Islet precursor cell (in vitro differentiated cells): ENCODE measurements around the gene RRAS.
"Not testable (repeated sequence)": the region's sequence is repeated elsewhere in the genome, so short reads cannot be mapped to it uniquely, and the experiment has no call there.

Experiments used
- DNase-seq: peaks from one replicate; pipeline ENCODE4 v3.0.0-alpha.2; 2018

Gene RRAS

GRCh38 chr19:49626226-49626625 lies 13.7 kb downstream of the RRAS start:
- no peak for DNase-seq

GRCh38 chr19:49624967-49625910 lies 14.7 kb downstream of the RRAS start:
- no peak for DNase-seq

GRCh38 chr19:49617860-49618259 lies 22.1 kb downstream of the RRAS start:
- not testable (repeated sequence) for DNase-seq

GRCh38 chr19:49616945-49617344 lies 23.0 kb downstream of the RRAS start:
- no peak for DNase-seq

GRCh38 chr19:49616532-49616931 lies 23.4 kb downstream of the RRAS start:
- DNase-seq = no peak

- no peak for DNase-seq
Measured at GRCh38 chr19:49615861-49616260, 24.1 kb downstream of the RRAS start.

- DNase-seq = peak; percentile 68
Measured at GRCh38 chr19:49614096-49614833, 25.7 kb downstream of the RRAS start.

GRCh38 chr19:49613374-49613773 lies 26.6 kb downstream of the RRAS start:
- DNase-seq = no peak

- DNase-seq = no peak
Measured at GRCh38 chr19:49609499-49610092, 30.3 kb downstream of the RRAS start.

- no peak for DNase-seq
Measured at GRCh38 chr19:49605605-49606004, 34.3 kb downstream of the RRAS start.

- no peak for DNase-seq
Measured at GRCh38 chr19:49602806-49603205, 37.1 kb downstream of the RRAS start.

GRCh38 chr19:49601482-49602038 lies 38.4 kb downstream of the RRAS start:
- DNase-seq = no peak

- DNase-seq = no peak
Measured at GRCh38 chr19:49599378-49600295, 40.3 kb downstream of the RRAS start.

- DNase-seq = no peak
Measured at GRCh38 chr19:49597703-49597974, 42.3 kb downstream of the RRAS start.

- DNase-seq = no peak
Measured at GRCh38 chr19:49596954-49597702, 42.8 kb downstream of the RRAS start.

- DNase-seq = no peak
Measured at GRCh38 chr19:49596407-49596806, 43.5 kb downstream of the RRAS start.

GRCh38 chr19:49595819-49596404 lies 44.0 kb downstream of the RRAS start:
- no peak for DNase-seq

GRCh38 chr19:49594993-49595818 lies 44.7 kb downstream of the RRAS start:
- no peak for DNase-seq

- DNase-seq = no peak
Measured at GRCh38 chr19:49594157-49594992, 45.6 kb downstream of the RRAS start.
